HEK293T (cell line): ENCODE measurements around the gene IRF2BP1.

Source experiments
- CTCF ChIA-PET: fragments of 350-600 bp; formaldehyde crosslinking; extraction: SDS; loops from one replicate; lab custom pipeline; 2021; ENCODE audit warnings: antibody characterized with exemption, inconsistent platforms; lab: Yijun Ruan, JAX
- POLR2A ChIA-PET: fragments of 350-600 bp; formaldehyde crosslinking; extraction: SDS; loops from one replicate; lab custom pipeline; 2020; ENCODE audit warnings: antibody characterized with exemption, inconsistent platforms; lab: Yijun Ruan, JAX
- DNase-seq: peaks from one replicate; pipeline ENCODE4 v3.0.0; 2012; ENCODE audit warnings: mixed read lengths; ENCODE audit errors: extremely low spot score
- ARNT ChIP-seq: fragments of 450-650 bp; IDR thresholded peaks from 2 replicates; pipeline ENCODE4 v1.6.1; 2017; ENCODE audit warnings: mild to moderate bottlenecking
- BHLHE40 ChIP-seq: fragments of 450-650 bp; IDR thresholded peaks from 2 replicates; pipeline ENCODE4 v1.6.1; 2016; ENCODE audit warnings: mild to moderate bottlenecking, moderate library complexity, borderline replicate concordance
- CTBP1 ChIP-seq: fragments of 450-650 bp; IDR thresholded peaks from 2 replicates; pipeline ENCODE4 v1.6.1; 2016; ENCODE audit warnings: borderline replicate concordance
- ELF4 ChIP-seq: fragments of 450-650 bp; IDR thresholded peaks from 2 replicates; pipeline ENCODE4 v1.6.1; 2017; ENCODE audit warnings: antibody characterized with exemption
- FOXA1 ChIP-seq: fragments of 450-650 bp; IDR thresholded peaks from 2 replicates; pipeline ENCODE4 v1.6.1; 2016; ENCODE audit warnings: mild to moderate bottlenecking
- FOXK2 ChIP-seq: fragments of 450-650 bp; IDR thresholded peaks from 2 replicates; pipeline ENCODE4 v1.6.1; 2016; ENCODE audit warnings: mild to moderate bottlenecking
- FOXM1 ChIP-seq: fragments of 450-650 bp; IDR thresholded peaks from 2 replicates; pipeline ENCODE4 v1.6.1; 2017; ENCODE audit warnings: mild to moderate bottlenecking, borderline replicate concordance
- HDGF ChIP-seq: fragments of 450-650 bp; IDR thresholded peaks from 2 replicates; pipeline ENCODE4 v1.6.1; 2017; ENCODE audit warnings: antibody characterized with exemption, borderline replicate concordance
- L3MBTL2 ChIP-seq: fragments of 450-650 bp; conservative IDR thresholded peaks from 2 replicates; pipeline ENCODE4 v1.6.1; 2016; ENCODE audit warnings: mild to moderate bottlenecking
- LEF1 ChIP-seq: fragments of 450-650 bp; IDR thresholded peaks from 2 replicates; pipeline ENCODE4 v1.6.1; 2017; ENCODE audit warnings: mild to moderate bottlenecking, borderline replicate concordance
- NFRKB ChIP-seq: fragments of 450-650 bp; IDR thresholded peaks from 2 replicates; pipeline ENCODE4 v1.6.1; 2016; ENCODE audit warnings: mild to moderate bottlenecking, moderate library complexity
- SP1 ChIP-seq: fragments of 450-650 bp; IDR thresholded peaks from 2 replicates; pipeline ENCODE4 v1.6.1; 2017
- SUZ12 ChIP-seq: fragments of 450-650 bp; IDR thresholded peaks from 2 replicates; pipeline ENCODE4 v1.6.1; 2016; ENCODE audit warnings: mild to moderate bottlenecking
- TARDBP ChIP-seq: fragments of 450-650 bp; IDR thresholded peaks from 2 replicates; pipeline ENCODE4 v1.6.1; 2016
- ZNF384 ChIP-seq: fragments of 450-650 bp; IDR thresholded peaks from 2 replicates; pipeline ENCODE4 v1.6.1; 2016
- TF ChIP-seq, protein P1 (sequence below): fragments of 450-650 bp; IDR thresholded peaks from 2 replicates; pipeline ENCODE4 v1.6.1; 2016

Gene IRF2BP1

GRCh38 chr19:45890877-45891276 is 4.9 kb upstream of the IRF2BP1 start:
- ChIA-PET CTCF (no interaction called here), POLR2A (interaction anchor here (3.1 kb wide), 1 partner anchor 12 kb away, joined by 19 read pairs; the partner anchor contains the start of gene MYPOP)
- no peak for TF ChIP-seq BHLHE40
- no peak for TF ChIP-seq ELF4
- TF ChIP-seq SP1, result no peak
- no peak for DNase-seq

- no peak for DNase-seq
- ChIA-PET CTCF (no interaction called here), POLR2A (interaction anchor here (3.1 kb wide), 1 partner anchor 13 kb away, joined by 19 read pairs; the partner anchor contains the start of gene MYPOP)
- TF ChIP-seq LEF1 (no peak), L3MBTL2 (no peak), CTBP1 (no peak), TARDBP (no peak), ZNF384 (no peak), ELF4 (no peak), FOXA1 (no peak), FOXK2 (no peak), FOXM1 (no peak), SUZ12 (no peak), NFRKB (no peak), SP1 (no peak), BHLHE40 (no peak), HDGF (no peak)
- TF ChIP-seq, protein P1, sequence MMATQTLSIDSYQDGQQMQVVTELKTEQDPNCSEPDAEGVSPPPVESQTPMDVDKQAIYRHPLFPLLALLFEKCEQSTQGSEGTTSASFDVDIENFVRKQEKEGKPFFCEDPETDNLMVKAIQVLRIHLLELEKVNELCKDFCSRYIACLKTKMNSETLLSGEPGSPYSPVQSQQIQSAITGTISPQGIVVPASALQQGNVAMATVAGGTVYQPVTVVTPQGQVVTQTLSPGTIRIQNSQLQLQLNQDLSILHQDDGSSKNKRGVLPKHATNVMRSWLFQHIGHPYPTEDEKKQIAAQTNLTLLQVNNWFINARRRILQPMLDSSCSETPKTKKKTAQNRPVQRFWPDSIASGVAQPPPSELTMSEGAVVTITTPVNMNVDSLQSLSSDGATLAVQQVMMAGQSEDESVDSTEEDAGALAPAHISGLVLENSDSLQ, result no peak
Observed at GRCh38 chr19:45889210-45889885, 3.4 kb upstream of the IRF2BP1 start.

DNA sequence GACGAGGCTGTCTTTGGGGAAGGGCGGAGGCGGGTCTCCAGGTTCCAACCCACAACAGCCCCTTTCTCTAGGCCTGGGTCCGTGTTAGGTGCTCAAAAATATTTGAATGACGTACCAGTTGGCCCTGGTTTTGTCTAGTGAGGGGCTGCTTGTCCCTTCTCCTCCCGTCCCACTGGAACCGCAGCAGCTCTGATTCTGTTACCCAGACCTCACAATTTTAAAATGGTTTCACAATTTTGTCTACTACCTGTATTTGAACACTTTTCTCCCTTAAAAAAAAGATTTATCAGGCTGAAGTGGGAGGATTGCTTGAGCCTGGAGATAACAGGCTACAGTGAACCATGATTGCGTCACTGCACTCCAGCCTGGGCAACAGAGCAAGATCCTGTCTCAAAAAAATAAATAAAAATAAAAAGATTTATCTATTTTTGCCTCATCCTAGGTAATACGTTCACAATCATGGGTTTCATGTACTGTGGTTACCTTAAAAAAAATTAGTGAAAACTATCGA is 1.3 kb upstream of the IRF2BP1 start:
- no peak for DNase-seq
- ChIA-PET CTCF (interaction anchor here (1.4 kb wide), 1 partner anchor 16 kb away, joined by 3 read pairs; no protein-coding TSS in a partner anchor), POLR2A (interaction anchor here (1.4 to 3.0 kb wide), 2 partner anchors 15 to 118 kb away, joined by 5 to 34 read pairs; partner anchors contain the start of genes MYPOP and SIX5)
- TF ChIP-seq FOXA1 (no peak), SP1 (no peak), L3MBTL2 (no peak), TARDBP (no peak), BHLHE40 (no peak), ARNT (no peak), HDGF (no peak), FOXK2 (no peak), ZNF384 (no peak), LEF1 (no peak), ELF4 (no peak), CTBP1 (no peak), SUZ12 (no peak), NFRKB (no peak)
- TF ChIP-seq, protein P1, result no peak

DNA sequence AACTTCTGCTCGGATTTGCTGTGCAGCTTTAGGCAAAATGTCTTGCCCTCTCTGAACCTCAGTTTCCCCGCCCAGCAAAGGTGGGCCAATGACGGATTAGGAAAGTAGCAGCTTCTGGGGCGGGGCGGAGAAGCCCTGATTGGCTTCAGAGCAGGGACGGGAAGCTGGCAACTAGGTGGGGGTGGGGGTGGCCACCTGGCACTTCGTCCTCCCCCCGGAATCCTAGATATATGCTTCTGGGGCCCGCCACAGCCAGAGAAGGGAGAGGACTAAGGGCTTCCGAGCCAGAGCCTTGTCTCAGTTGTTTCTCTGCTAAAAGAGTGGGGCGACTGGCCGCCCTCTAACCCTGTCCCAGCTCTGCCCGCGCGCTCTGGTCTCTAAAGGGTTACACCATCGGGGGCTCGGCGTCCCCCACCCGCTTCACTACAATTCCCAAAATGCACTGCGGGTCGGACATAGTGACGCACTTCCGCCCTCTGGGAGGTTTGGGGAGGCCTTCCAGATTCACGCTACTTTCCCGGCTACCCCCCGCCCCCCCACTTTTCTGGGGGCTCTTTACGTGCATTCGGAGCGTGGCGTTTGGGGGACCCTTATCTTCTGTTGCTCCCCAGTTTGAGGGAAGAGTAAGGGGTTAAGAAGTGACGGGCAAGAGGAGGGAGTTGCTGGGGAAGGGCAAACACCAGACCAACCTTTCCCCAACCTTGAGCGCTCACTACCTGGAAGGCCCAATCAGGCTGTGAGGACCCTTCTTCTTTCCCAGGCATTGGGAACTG is 672 bp upstream of the IRF2BP1 start:
- ChIA-PET CTCF (no interaction called here), POLR2A (interaction anchor here (0.6 to 3.0 kb wide), 7 partner anchors 16 to 117 kb away, joined by 3 to 34 read pairs (median 5); partner anchors contain the start of genes CCDC61, FOXA3, MYPOP and SIX5)
- TF ChIP-seq FOXM1 (peak; percentile 92), ZNF384 (no peak), HDGF (no peak), TARDBP (no peak), ELF4 (no peak), ARNT (no peak), SP1 (no peak), FOXA1 (no peak)
- DNase-seq, result peak; percentile 87

DNA sequence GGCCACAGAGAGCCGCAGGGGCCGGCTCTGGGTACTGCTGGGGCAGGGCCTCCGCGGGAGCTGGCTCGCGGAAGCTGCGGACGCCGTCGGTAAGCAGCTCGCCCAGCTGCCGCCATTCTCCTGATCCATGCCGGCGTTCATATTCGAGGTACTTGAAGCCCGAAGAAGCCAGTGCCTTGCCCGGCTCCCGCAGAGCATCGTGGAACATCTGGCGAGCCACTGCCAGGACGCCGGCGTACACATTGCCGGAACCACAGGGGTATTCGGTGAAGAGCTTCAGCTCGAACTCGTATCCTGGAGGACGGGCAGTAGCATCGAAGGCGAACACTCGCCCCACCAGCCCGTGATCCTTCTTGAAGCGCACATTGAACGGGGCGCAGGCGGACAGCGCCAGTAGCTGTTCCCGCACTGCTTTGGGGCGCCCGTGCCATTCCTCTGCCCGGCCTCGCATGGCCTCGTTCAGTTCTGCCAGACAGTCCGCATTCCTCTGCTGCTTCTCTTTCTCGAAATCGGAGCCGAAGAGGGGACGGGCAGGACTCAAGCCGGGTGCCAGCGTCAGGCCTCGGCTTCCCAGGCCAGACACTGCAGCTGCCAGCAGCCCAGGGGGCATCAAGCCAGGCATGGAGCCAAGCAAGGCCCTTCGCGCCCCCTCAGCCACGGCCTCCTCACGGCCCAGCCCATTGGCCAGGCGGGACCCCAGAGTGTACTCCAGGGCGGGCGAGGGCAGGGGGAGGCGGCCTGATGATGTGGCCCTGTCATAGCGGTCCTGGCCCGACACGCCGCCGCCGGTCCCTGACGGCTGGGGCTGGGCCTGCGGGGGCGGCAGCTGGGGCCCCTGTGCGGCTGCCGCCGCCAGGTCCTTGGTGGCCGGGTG is 1.0 kb downstream of the IRF2BP1 start:
- ChIA-PET POLR2A (interaction anchor here (1.1 to 3.0 kb wide), 5 partner anchors 15 to 110 kb away, joined by 3 to 34 read pairs (median 13); partner anchors contain the start of genes CCDC61, FOXA3, MYPOP and SYMPK), CTCF (interaction anchor here (1.1 kb wide), 1 partner anchor 21 kb away, joined by 3 read pairs; the partner anchor contains the start of gene FOXA3)
- TF ChIP-seq LEF1, result no peak
- TF ChIP-seq CTBP1, result no peak
- no peak for TF ChIP-seq HDGF
- no peak for TF ChIP-seq FOXA1
- TF ChIP-seq, protein P1, result no peak
- peak; percentile 24 for DNase-seq
